SU-DHL-6 (cell line): ENCODE results near the gene FBXO42.

Experiments used
- H2AFZ ChIP-seq: fragments of 200-600 bp; sonication (generic); 2 replicates; pipeline ENCODE4 v1.6.1; 2014; ENCODE audit warnings: low read depth, mild to moderate bottlenecking, moderate library complexity, mixed read lengths, antibody characterized with exemption, low read length; ENCODE audit not compliant: severe bottlenecking
- H3F3A ChIP-seq: fragments of 200-600 bp; shearing (Covaris generic); 2 replicates; pipeline ENCODE4 v1.6.0; 2016; ENCODE audit warnings: antibody characterized with exemption, mild to moderate bottlenecking; ENCODE audit not compliant: insufficient read depth
- H3K27ac ChIP-seq: fragments of 200-600 bp; sonication (generic); 2 replicates; pipeline ENCODE4 v1.5.1; 2016; ENCODE audit warnings: low read depth, mild to moderate bottlenecking, low read length, moderate library complexity, mixed read lengths
- H3K27me3 ChIP-seq: fragments of 200-600 bp; sonication (generic), shearing (Covaris generic); 2 replicates; pipeline ENCODE4 v1.6.0; 2014; ENCODE audit warnings: mild to moderate bottlenecking, low read length
- H3K36me3 ChIP-seq: fragments of 200-600 bp; sonication (generic); 2 replicates; pipeline ENCODE4 v1.6.1; 2014; ENCODE audit warnings: mild to moderate bottlenecking, low read length, mixed read lengths
- H3K4me2 ChIP-seq: fragments of 300-600, 200-600 bp; shearing (Covaris generic), sonication (generic); 2 replicates; pipeline ENCODE4 v1.6.0; 2014; ENCODE audit warnings: low read length, low read depth, mild to moderate bottlenecking; ENCODE audit not compliant: poor library complexity, severe bottlenecking
- H3K4me3 ChIP-seq: fragments of 200-600 bp; sonication (generic); 2 replicates; pipeline ENCODE4 v1.5.1; 2014; ENCODE audit warnings: antibody characterized with exemption, low read length, mild to moderate bottlenecking, mixed read lengths; ENCODE audit not compliant: insufficient read depth, poor library complexity, severe bottlenecking
- H3K79me2 ChIP-seq: fragments of 200-600 bp; sonication (generic); 2 replicates; pipeline ENCODE4 v1.6.1; 2014; ENCODE audit warnings: mild to moderate bottlenecking, low read length, moderate library complexity; ENCODE audit not compliant: insufficient read depth
- H3K9ac ChIP-seq: fragments of 200-600 bp; sonication (generic); 2 replicates; pipeline ENCODE4 v1.7.0; 2014; ENCODE audit warnings: mild to moderate bottlenecking, low read length
- H3K9me2 ChIP-seq: fragments of 200-600 bp; sonication (generic); replicated peaks from 2 replicates; pipeline ENCODE4 v1.6.1; 2014; ENCODE audit warnings: low read length; ENCODE audit not compliant: insufficient read depth
- H3K9me3 ChIP-seq: fragments of 200-600 bp; sonication (generic); 2 replicates; pipeline ENCODE4 v1.6.1; 2014; ENCODE audit warnings: low read length, mixed read lengths; ENCODE audit not compliant: insufficient read depth
- H4K20me1 ChIP-seq: fragments of 200-600 bp; sonication (generic); 2 replicates; pipeline ENCODE4 v1.6.1; 2014; ENCODE audit warnings: low read depth, mild to moderate bottlenecking, antibody characterized with exemption, low read length, moderate library complexity, mixed read lengths
- EZH2phosphoT487 ChIP-seq: fragments of 200-600 bp; sonication (generic), shearing (Covaris generic); conservative IDR thresholded peaks from 2 replicates; pipeline ENCODE4 v1.6.1; 2018; ENCODE audit warnings: mild to moderate bottlenecking, antibody characterized with exemption, low read length, moderate library complexity, mixed read lengths
- TF ChIP-seq, protein P1 (sequence below): fragments of 200-600 bp; sonication (generic); IDR thresholded peaks from one replicate; pipeline ENCODE4 v1.5.1; 2017; ENCODE audit warnings: antibody characterized with exemption, mild to moderate bottlenecking, low read length, moderate library complexity; ENCODE audit not compliant: insufficient read depth, poor library complexity, severe bottlenecking

The FBXO42 gene

DNA sequence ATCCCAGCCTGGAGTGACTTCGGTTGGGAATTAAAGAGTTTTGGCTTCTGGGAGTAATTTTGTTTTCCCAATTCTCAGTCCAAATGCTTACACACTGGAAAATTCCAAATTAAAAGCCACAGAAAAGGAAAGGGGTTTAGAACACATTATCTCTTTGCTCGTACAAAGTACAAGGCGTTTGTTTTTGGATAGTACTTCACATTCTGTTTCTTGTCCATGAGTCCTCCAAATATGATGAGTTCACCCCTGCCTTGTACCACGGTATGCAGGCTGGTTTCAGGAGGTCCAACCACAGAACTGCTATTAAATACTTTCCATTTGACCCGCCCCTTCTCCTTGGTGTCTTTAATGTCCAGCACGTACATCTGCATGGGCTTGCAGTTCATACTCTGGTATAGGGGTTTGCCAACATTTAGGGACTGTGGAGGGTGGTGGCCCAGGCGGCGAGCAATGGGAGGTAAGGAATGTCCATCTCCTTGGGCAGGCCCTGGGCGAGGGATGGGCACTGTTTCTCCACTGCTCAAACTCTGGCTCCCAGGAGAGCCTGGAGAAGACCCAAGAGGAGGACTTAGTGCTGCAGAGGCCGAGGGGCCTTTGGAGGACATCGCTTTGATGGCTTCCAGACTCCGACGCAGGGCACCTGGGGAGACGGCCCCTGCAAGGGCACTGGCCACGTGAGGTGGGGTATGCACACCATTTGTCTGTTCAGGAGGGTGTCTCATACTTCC, 101.6 kb downstream of the FBXO42 start:
- Histone ChIP-seq H3K36me3 (no peaks in the 10 kb centered on the region), H3K4me3 (no peak overlapping the region), H4K20me1 (no peaks in the 10 kb centered on the region), H3K9ac (no peak overlapping the region), H3K4me2 (no peak overlapping the region), H3K9me3 (no peaks in the 10 kb centered on the region), H3K9me2 (no peaks in the 10 kb centered on the region), H3K27me3 (no peaks in the 10 kb centered on the region), H3F3A (peaks cover 8% of the 10 kb centered on the region; the same call in 1 of the 2 replicates), H3K79me2 (no peaks in the 10 kb centered on the region), H3K27ac (no peak overlapping the region), H2AFZ (no peak overlapping the region)
- TF ChIP-seq, protein P1, sequence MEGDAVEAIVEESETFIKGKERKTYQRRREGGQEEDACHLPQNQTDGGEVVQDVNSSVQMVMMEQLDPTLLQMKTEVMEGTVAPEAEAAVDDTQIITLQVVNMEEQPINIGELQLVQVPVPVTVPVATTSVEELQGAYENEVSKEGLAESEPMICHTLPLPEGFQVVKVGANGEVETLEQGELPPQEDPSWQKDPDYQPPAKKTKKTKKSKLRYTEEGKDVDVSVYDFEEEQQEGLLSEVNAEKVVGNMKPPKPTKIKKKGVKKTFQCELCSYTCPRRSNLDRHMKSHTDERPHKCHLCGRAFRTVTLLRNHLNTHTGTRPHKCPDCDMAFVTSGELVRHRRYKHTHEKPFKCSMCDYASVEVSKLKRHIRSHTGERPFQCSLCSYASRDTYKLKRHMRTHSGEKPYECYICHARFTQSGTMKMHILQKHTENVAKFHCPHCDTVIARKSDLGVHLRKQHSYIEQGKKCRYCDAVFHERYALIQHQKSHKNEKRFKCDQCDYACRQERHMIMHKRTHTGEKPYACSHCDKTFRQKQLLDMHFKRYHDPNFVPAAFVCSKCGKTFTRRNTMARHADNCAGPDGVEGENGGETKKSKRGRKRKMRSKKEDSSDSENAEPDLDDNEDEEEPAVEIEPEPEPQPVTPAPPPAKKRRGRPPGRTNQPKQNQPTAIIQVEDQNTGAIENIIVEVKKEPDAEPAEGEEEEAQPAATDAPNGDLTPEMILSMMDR: no peak
- TF ChIP-seq EZH2phosphoT487: no peak

DNA sequence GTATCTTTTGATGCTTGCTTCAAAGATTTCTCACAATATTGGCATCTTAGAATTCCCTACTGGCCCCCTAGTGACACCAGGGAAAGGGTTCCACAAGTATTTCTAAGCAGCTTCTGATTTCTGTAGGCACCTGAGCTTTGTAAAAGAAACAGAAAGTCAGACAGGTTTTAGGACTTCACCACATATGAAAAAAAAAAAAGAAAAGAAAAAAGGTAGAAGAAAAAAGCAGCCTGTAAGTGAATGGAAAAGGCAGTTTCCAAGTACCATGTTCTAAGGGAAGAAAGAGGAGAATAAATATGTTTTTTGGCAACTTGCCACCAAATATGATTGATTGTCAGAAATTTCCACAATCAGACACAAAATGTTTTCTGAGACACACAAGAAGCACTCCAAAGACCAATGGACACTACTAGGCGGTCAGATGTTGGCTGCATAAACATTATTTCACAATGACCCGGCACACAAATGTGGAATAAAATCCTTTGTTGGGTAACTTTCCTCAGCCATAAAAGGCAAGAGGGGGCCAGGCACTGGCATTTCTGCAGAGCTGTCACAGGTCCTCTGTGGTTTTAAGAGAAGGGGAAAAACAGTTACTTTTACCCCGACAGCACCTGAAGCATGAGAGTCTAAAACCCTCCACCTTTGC, 102.6 kb downstream of the FBXO42 start:
- TF ChIP-seq, protein P1: no peak
- TF ChIP-seq EZH2phosphoT487: no peak
- Histone ChIP-seq H3K27ac (peak overlapping the region; percentile 60), H3K9ac (no peak overlapping the region), H3F3A (peaks cover 8% of the 10 kb centered on the region; the same call in 1 of the 2 replicates), H3K9me2 (no peaks in the 10 kb centered on the region), H3K79me2 (no peaks in the 10 kb centered on the region), H3K9me3 (no peaks in the 10 kb centered on the region), H3K4me3 (no peak overlapping the region), H3K4me2 (peak overlapping the region; percentile 20), H2AFZ (no peak overlapping the region), H4K20me1 (no peaks in the 10 kb centered on the region), H3K27me3 (no peaks in the 10 kb centered on the region), H3K36me3 (no peaks in the 10 kb centered on the region)

DNA sequence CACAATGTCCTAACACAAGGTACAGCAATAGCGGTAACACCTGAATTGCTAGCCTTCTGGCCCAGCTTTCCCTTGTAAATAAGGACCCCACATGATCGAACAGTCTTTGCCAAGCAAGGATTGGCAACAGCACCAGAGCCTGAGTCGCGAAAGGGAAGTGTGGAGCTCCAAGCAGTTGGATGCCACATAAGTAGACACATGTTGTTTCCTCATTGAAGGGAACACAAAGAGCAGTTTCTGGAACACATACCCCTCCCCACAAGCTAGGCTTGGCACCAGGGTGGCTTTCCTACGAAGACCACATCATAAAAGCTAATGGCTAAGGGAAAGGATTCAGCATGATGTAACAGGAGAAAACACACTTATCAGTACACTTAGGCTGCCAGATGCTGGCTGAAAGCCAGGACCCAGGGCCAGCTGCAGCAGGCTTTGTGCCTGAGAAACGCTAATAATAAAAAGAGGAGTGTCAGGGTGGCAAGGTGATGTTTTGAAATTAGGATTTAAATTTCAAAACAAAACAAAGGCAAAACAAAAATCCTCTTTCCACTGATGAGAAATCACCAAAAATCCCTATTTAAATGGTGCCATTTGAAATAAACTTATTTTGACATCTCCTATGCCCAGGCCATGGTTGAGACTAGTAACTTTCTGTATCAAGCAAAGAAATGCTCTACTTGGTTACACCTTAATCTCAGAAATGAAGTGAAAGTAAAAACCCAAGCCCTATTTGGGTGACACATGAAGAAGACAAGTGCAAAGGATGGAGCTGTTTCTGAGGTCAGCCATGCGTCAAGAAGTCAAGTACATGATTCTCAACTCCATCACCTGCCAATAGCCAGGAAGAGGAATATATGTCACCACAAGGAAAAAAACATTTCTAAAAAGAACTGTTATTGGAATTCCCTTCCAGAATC, 103.4 kb downstream of the FBXO42 start:
- no peaks in the 10 kb centered on the region for H4K20me1 ChIP-seq
- no peaks in the 10 kb centered on the region for H3K79me2 ChIP-seq
- H3K27ac ChIP-seq: peak overlapping the region; percentile 60
- H3K4me3 ChIP-seq: no peak overlapping the region
- peak overlapping the region; percentile 20 for H3K4me2 ChIP-seq
- no peaks in the 10 kb centered on the region for H3K27me3 ChIP-seq
- TF ChIP-seq, protein P1: no peak
- TF ChIP-seq EZH2phosphoT487: no peak
- H3F3A ChIP-seq: peaks cover 8% of the 10 kb centered on the region; the same call in 1 of the 2 replicates
- no peak overlapping the region for H3K9ac ChIP-seq
- no peaks in the 10 kb centered on the region for H3K9me2 ChIP-seq
- H3K36me3 ChIP-seq: no peaks in the 10 kb centered on the region
- no peaks in the 10 kb centered on the region for H3K9me3 ChIP-seq
- H2AFZ ChIP-seq: no peak overlapping the region
